Measurements from ENCODE around the gene MOSMO.

The MOSMO gene

DNA sequence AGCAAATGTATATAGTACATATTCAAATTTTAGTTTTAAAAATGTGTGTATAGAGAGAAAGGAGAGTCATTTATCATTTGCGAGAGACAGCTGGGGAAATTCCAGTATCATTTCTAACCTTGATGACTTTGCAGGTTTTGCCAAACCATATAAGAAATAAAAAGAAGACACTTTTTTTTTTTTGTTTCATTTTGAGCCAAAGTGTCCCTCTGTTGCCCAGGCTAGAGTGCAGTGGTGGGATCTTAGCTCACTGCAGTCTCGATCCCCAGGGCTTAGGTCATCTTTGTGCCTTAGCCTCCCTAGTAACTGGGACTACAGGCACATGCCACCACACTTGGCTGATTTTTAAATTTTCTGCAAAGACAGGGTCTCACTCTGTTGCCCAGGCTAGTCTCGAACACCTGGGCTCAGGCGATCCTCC lies 46.0 kb downstream of the MOSMO start:
- no peak for DNase-seq

DNA sequence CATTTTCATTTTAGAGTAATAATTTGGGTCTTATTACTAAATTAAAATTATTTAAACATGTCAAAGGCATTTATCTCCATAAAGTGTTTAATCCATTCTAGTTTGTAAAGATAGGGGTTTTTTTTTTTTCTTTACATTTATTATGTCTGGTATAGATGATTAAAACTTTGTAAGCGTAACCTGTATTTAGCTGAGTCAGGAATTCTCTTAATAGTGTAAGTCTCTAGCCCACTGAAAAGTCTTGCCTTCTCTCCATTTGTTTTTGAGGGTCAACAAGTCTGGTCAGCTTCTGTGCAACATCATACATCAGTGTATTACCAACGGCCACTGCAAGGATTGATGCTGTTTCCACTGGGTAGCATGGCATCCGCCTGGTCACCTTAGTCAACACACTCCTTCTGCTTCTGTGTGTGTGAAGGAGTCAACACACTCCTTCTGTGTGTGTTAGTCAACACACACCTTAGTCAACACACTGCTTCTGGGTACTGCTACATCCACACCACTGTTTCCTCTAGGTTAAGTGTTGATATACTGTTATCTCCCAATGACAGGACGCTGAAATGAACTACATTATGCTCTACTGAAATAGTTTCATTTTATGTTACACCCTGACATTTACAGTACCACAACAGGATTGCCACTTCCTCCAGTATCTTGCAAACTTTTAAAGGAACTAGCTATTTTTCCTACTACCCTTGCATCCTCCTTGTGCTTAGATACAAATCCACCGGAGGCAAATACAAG lies 47.1 kb downstream of the MOSMO start:
- no peak for DNase-seq

DNA sequence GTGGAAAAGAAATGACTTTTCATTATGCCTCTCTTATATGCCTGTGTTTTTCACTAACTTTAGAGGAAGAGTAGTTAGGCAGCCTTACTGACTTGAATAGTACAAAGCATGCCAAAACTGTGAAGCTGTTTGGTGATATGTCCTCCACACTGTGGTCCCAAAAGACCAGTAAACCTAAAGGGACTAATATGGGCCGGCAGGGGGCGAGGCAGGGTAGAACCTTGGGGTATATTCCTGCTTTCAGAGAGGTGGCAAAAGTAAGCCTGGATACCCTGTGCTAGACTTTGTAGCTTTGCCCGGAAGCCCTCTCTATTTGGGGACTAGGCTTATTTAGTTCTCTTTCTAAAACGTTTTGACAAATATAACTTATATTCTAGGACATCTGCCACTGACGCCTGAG lies 48.0 kb downstream of the MOSMO start:
- no peak for DNase-seq

DNA sequence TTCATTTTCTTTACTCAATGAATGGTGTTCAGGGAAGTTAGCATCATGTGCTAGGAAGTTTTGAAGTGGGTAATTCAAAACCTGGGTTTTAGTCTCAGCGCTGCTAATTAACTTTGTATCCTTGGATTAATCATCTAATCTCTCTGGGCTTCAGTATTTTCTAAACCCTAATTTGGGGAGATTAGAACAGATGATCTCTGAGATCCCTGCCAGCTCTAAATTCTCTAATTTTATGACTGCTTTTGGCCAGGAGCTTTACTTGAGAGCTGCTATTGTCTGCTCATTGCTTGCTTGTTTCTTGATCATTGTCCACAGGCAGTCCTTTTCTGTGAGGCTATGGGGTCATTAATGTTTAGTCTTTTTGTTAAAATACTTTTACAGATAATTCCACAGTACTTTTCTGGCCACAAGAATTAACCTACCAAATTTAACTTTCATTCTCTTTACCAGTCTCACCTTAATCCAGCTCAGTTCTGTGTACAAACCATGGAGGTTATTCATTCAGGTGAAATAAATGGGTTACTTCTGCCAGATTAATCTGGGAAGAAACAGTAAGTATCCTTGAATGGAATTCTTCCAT lies 56.1 kb downstream of the MOSMO start:
- no peak for DNase-seq

DNA sequence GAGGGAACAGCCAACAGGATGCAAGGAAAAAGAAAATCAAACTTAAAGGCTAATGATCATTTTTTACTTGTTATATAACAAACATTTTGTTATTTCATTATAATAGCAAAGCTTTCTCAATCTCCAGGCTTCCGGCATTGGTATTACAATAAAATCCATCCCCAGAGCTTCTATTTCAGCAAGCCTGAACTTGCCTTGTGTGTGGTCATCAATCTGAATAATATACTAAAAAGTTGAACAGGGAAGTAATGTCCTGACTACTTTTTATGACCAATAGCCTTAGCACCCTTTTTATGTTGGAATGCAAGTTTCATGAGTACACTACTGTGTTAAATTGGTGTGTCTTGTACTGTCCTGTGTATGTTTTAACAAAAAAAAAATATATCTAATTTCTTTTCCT lies 57.3 kb downstream of the MOSMO start:
- DNase-seq, result no peak

DNA sequence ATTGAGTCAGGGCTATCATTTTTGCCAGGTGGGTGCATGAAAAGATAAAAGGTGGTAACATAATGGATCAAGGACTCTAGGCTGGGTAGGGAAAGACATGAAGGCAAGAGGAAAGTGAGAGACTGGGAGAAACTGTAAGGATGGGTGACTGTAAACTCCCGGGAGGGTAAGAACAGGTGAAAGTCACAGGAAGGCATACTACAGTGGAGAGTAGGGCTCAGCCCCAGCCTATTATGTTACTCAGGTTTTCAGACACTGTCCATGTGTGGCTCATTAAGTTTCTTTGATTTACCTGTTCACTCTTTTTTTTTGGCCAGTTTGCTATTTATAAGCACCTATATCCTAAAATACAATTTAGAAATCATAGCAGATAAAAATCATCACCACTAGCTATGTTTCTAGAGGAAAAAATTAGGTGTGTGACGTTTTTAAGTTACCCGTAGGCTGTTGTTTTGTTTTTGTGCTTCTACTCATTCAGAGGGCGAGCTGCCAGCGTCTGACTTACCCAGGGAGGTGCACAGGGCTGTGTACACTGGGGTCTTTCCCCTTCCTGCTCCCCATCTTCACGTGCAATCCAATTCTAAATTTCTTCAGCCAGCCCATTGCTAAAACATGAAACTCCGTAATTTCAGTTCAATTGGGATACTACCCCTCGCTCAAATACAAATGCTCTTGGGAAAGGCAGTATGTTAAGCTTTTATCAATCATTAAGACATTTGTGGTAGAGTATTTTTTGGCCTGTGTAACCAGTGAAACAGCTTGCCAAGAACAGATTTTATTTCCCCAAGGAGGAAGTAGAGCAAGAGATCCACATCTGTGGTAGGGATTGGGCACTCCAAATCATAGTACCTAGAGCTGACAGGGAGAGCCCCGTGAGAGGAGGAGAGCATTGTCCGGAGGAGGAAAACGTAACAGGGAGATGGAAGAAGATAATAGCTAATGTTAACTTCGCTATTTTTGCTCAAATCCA lies 62.7 kb downstream of the MOSMO start:
- no peak for DNase-seq

DNA sequence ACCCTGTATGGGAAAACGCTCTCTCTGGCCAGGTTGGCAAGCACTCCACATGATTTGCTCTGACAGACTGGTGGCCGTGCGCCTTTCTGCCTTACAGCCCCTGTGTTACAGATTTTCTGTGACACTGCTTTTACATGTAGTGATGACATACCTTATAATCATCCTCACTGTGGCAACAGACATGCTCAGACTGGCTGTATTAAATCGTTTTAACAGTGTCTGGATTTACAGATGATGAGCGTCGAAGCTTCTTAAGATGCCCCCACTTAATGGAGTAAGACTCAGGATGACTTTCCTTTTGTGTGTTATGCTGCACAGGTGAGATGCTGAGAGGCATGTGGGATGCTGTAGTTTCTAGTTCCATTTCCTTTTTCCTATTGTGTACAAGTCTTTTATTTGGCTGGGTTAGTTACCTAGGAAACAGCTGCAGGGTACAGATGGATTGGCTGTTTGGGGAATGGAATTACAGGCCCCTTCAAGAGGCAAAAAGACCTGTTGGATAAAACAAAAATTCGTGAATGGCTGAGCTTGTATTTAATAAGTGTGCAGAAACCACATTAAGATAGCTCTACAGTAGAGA lies 63.5 kb downstream of the MOSMO start:
- DNase-seq, result peak in 2 of 3 experiments; percentile 1 to 53

DNA sequence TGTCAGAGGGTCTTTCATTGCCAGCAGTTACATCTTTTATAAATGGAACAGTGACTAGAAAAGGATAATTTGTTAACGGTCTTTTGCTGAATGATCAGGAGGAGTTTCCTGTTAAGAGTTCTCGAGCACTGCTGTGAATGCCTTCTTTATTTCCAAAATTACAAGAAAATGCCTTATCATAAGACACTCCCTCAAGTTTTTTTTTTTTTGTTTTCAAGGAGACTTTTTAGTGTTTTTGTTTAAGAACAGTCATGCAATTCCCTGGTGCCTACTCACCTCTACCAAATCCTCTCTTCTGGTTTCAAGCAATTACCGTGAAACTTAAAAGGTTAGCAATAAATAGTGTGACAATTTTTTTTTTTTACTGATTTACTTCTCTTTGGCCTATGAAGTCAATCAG lies 65.4 kb downstream of the MOSMO start:
- no peak for DNase-seq

DNA sequence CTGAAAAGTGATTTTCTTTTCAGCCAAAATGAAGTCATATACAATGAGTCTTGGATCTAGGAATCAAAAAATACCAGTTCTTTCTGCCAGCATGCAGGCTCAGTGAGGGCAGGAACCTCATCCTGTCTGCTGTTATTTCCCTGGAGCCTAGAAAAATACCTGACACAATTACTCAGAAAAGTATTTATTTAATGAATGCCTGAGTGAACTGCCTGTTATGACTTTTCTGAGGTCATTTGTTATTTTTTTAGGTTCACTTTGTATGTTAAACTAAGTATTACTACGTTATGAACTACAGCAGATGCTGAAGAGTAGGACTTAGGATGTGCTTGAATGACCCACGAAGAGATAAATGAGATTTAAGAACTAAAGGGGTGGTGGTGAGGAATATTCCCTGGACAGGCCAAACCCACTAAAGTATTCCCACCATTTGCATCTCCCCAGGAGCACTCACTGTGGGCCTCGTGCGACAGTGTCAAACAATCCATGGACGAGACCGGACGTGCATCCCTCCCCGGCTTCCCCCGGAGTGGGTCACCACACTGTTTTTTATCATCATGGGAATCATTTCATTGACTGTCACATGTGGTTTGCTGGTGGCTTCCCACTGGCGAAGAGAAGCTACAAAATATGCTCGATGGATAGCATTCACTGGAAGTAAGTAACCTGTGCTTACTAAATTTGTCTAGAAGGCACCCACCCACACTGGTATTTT lies 67.3 kb downstream of the MOSMO start:
- DNase-seq, result no peak

DNA sequence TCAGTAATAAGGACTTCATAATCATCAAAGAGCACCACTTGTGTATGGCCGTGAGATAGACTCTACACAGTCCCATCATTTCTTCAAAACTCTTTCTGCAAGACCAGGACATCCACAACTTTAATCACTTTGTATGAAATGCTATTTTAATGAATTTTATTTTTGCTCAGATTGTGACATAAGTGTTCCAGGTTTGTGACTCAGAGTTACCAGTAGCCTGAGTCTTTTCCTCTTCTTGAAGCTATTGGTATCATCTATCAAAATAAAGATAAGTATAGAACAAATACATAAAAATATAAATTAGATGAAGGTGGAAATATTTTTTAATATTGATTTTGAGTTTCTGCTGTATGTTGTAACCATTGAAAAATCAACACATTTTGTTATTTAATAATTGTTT lies 67.9 kb downstream of the MOSMO start:
- no peak for DNase-seq

DNA sequence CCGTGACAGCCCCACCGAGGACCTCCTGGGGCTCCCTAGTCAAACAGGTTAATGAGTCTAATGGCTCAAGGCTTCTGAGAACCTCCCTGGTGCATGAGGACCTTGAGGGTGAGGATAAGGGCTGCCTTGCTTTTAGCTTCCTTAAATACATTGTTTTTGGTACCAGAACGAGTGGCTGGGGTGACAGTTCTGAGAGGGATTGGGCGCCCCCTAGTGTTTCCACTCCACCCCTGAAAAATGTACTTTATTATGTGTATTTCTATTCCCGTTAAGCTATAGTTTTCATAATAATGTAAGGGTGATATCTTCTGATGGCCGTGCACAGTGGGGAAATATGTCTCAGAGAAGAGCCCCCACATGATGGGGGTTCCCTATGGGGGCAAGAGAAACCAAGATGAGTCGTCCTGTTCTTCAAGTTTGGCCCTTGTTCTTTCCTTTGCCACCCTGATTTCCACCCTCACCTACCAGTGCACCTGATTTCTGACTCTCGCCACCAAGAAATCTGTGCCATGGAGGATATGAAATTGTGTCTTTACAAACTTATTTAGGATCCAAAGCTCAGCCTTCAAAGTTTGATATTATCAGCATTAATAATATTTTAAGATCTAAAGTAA lies 69.9 kb downstream of the MOSMO start:
- peak; percentile 34 to 62 (median 36) for DNase-seq

DNA sequence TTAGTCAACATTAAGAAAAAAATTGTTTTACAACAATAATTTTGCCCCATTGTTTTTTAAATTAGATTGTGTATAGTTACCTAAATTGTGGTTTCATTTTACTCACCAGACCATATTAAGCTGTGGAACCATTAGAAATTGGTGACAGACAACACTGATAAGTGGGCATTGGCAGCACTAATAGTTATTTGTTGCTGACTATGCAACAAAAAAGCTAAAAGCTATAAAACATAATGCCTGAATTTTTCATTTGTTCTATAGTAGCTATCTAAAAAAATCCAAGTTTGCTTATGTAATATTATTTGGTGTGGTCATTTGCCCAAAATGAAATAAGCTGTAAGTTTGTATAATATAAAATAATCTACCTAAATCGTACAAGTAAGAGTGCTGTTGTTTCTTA lies 70.7 kb downstream of the MOSMO start:
- DNase-seq, result no peak

DNA sequence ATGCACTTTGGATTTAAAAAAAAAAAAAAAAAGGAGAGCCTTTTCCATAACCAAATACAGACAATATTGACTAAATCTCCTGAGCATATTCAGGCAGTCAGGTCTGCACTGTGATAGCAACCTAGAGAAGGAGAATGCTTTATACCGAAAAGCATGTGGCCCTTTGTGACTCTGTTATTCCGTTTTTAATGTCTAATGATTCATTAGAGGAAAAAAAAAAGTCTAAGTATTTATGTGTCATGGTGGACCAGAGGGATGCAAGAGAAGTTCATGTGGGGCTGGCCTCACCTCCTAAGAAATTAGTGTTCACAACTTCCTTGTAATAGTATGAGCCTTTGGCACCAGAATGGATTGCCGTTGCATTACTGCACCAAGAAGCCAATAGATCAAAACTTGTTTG lies 73.1 kb downstream of the MOSMO start:
- no peak for DNase-seq

DNA sequence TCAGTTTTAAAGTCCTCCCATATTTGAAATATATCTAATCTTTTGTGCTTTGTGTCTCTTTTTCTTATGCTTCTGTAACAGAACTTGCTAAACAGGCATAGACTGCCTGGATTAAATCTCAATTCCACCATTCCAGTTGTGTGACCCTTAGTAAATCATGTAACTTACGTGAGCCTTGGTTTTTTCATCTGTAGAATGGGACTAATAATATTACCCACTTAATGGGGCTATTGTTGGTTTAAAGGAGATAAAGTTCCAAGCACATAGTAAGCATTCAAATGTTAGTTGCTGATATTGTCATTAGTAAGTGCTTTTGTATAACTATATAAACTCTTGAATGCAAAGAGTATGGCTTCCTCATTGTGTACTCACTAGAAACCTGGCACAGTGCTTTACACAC lies 78.5 kb downstream of the MOSMO start:
- no peak for DNase-seq

DNA sequence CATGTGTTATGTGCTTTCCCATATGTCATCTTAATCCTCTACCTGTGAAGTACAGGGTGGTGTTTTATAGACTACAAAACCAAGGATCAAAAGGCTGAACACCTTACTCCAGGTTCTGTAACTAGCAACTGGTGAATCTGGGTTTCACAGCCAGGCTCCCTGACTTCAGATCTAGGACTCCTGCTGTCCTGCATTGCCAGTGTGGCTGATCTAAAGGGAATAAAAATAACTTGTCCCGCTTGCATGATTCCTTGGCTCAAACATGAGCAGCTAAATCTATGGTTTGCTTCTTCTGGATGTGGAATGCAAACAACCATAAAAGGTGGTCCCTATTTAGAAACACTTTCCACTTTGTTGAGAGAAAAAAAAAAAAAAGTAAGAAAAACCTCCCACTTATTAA lies 80.7 kb downstream of the MOSMO start:
- DNase-seq, result no peak

DNA sequence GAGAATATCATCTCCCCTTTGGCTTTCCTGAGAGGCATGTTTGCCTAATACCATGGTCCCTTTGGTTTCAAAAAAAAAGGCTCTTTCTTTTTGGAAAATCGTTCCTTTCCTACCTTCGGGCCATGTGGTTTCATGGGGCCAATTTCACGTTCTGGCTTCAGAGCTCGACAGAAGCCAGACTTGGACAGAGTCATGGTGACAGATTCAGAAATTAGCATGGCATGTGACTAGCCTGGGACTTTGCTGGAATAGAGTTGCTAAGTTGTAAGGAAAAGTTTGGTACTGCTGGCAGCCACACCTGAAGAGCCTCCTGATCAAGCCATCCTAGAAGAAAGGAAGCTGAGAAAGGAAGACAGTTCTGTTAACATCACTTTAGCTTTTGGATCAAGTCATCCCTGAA lies 82.0 kb downstream of the MOSMO start:
- no peak for DNase-seq

DNA sequence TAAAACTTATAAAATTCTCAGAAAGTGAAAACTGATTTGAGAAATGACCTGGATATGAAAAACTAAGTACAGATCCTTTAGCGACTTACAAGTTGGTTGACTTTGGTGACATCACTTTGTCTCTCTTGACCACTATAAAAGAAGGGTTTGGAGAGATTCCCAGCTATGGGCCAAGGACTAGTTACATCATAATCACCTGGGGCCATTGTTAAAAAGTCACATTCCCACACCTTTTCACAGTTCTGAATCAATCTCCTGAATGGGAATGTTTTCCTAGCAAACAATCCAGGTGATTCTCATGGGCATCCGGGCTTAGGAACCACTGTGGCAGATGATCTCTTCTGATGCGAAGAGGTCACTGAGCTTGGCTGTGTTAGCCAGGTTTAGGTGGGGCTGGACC lies 83.8 kb downstream of the MOSMO start:
- DNase-seq, result no peak

DNA sequence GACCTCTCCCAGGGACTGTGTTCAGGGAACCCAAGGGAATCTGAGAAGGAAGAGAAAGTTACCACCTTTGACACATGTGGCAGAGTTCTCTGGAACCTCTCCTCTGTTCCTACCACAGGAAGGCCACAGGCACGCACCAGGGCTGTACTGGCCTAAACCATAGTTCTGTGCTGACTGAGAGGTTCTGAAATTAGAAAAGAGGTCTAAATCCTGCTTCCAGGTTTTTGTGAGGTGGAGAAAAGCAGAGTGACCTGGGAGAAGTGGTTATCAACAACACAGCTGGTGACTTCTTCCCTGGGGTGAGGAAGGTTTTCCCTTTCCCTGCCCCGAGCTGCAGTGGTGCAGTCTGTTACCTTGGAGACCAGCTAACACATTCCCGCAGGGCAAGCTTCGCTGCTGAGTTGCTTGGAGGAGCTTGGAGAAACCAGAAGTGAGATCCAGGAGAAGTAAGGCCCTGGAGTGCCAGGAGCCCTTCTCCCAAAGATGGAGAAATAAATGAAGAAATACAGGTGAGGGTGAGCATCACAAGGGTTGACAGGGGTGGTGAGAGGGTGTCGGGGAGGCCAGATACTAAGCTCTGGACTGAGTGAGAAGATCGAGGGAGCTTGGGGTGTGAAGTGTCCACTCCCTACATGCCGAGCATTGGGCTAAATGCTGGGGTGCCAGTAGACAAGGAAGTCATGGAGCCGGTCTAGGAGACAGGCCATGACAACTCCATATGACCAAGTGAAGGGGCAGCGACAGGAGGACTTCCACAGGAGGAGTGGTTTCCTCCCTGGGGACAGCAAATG lies 84.4 kb downstream of the MOSMO start, which contains the start of gene VWA3A:
TSS of gene VWA3A (plus strand) at position 399 of the 791 bp plus-strand sequence. CDS start at position 496, 97 bp downstream.
- DNase-seq, result peak in 2 of 3 experiments; percentile 58 to 77

DNA sequence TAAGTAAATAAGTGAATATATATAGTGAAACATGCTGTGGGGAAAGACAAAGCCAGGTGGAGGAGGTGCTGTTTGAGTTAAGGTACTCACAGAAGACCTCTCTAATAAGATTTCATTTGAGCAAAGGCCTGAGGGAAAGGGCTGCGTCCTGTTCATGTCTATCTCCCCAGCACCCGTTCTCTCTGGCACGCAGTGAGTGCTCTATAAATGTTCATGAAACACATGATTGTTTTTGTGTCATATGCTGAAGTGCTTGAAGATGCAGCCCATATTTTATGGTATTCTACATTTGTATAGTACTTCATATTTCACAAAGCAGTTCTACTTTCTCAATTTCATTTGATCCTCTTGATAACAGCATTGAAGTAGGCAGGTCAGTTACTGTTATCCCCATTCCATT lies 85.4 kb downstream of the MOSMO start:
- DNase-seq, result no peak

DNA sequence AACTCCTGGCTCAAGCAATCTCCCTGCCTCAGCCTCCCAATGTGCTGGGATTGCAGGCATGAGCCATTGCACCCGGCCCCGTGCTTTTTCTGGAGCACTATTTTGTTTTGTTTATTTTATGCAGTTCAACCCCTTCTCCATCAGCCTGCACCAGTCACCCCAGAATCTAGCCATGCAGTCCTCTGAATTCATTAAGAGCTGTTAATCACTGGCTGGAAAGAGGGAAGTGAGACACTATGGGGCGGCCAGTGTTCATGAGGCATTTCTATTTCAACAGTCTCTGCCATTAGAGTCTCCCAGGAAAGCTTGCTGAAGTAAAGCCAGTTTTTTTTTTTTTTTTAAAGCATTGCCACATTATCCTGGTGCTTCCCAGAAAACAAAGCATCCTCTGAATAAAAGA lies 86.1 kb downstream of the MOSMO start:
- DNase-seq, result no peak

All from NCI-H1417 (cell line).